ENCODE results near the gene CST6.

Gene CST6

GRCh38 chr11:66059966-66060680, 48.3 kb downstream of the CST6 start:
- Histone ChIP-seq H3K9ac (ENCODE audit: low read depth, low read length) (no peak overlapping the region), H3K27me3 (ENCODE audit: control insufficient read depth, insufficient read depth, low read length) (no peaks in the 10 kb centered on the region), H3K9me3 (ENCODE audit: control insufficient read depth, insufficient read depth, low read length) (no peaks in the 10 kb centered on the region), H3K36me3 (ENCODE audit: control insufficient read depth, insufficient read depth, low read length) (peaks cover 72% of the 10 kb centered on the region), H3K4me1 (ENCODE audit: control insufficient read depth, insufficient read depth, low read length) (no peaks in the 10 kb centered on the region), H3K4me3 (ENCODE audit: low read depth, low read length) (no peak overlapping the region)

GRCh38 chr11:66061268-66061667, 49.5 kb downstream of the CST6 start:
- no peaks in the 10 kb centered on the region for H3K27me3 ChIP-seq (ENCODE audit: control insufficient read depth, insufficient read depth, low read length)
- H3K4me1 ChIP-seq (ENCODE audit: control insufficient read depth, insufficient read depth, low read length) = no peaks in the 10 kb centered on the region
- H3K9ac ChIP-seq (ENCODE audit: low read depth, low read length) = no peak overlapping the region
- H3K9me3 ChIP-seq (ENCODE audit: control insufficient read depth, insufficient read depth, low read length) = no peaks in the 10 kb centered on the region
- H3K36me3 ChIP-seq (ENCODE audit: control insufficient read depth, insufficient read depth, low read length) = peaks cover 68% of the 10 kb centered on the region
- no peak overlapping the region for H3K4me3 ChIP-seq (ENCODE audit: low read depth, low read length)

- Histone ChIP-seq H3K4me1 (ENCODE audit: control insufficient read depth, insufficient read depth, low read length) (no peaks in the 10 kb centered on the region), H3K36me3 (ENCODE audit: control insufficient read depth, insufficient read depth, low read length) (peaks cover 74% of the 10 kb centered on the region), H3K27me3 (ENCODE audit: control insufficient read depth, insufficient read depth, low read length) (no peaks in the 10 kb centered on the region), H3K9ac (ENCODE audit: low read depth, low read length) (no peak overlapping the region), H3K4me3 (ENCODE audit: low read depth, low read length) (no peak overlapping the region), H3K9me3 (ENCODE audit: control insufficient read depth, insufficient read depth, low read length) (no peaks in the 10 kb centered on the region)
These were observed 50.6 kb downstream of the CST6 start for GRCh38 chr11:66062408-66062807.

All from iPS-15b (cell line).